Activated CD4-positive, alpha-beta T cell treated with anti-CD3 and anti-CD28 coated beads for 36 hours (primary cell): ENCODE data around the gene CD72. TPM values are rescaled to one million over a fixed set of nuclear protein-coding genes. Genes with fewer than 3 reads are reported as not detected.
"Not testable (repeated sequence)": the region's sequence is repeated elsewhere in the genome, so short reads cannot be mapped to it uniquely, and the experiment has no call there.

ENCODE experiments used
- ATAC-seq: fragments of 200-7000 bp; cut with Tn5 transposase; one replicate; pipeline ENCODE4 v1.10.0; 2021; ENCODE audit warnings: mild to moderate bottlenecking, moderate library complexity
- CTCF ChIA-PET: fragments of 350-600 bp; sonication (Branson Sonifier 250); formaldehyde crosslinking; loops from one replicate; lab custom pipeline; 2021; ENCODE audit warnings: antibody characterized with exemption; lab: Charles Lee
- POLR2A ChIA-PET: fragments of 350-600 bp; sonication (Branson Sonifier 250); formaldehyde crosslinking; loops from one replicate; lab custom pipeline; 2021; ENCODE audit warnings: antibody characterized with exemption, inconsistent platforms; lab: Charles Lee
- DNase-seq: peaks from one replicate; pipeline ENCODE4 v3.0.0-alpha.2; 2020
- H3K27ac Mint-ChIP-seq: one replicate; pipeline ENCODE4 v1.8.0; 2021; ENCODE audit warnings: mixed read lengths
- H3K27me3 Mint-ChIP-seq: one replicate; pipeline ENCODE4 v1.8.0; 2021; ENCODE audit warnings: mixed read lengths
- H3K36me3 Mint-ChIP-seq: one replicate; pipeline ENCODE4 v1.8.0; 2021; ENCODE audit warnings: low read depth, mixed read lengths
- H3K4me1 Mint-ChIP-seq: one replicate; pipeline ENCODE4 v1.8.0; 2021; ENCODE audit warnings: mixed read lengths
- H3K4me3 Mint-ChIP-seq: one replicate; pipeline ENCODE4 v1.8.0; 2021; ENCODE audit warnings: mild to moderate bottlenecking, moderate library complexity, mixed read lengths
- H3K9me3 Mint-ChIP-seq: one replicate; pipeline ENCODE4 v1.8.0; 2021; ENCODE audit warnings: low read depth, mixed read lengths
- intact Hi-C, 2 experiments: fragments of 100-400 bp; cut with DNase I in 1 of 2; cut with micrococcal nuclease in 1 of 2; formaldehyde crosslinking; loops; one replicate each; pipeline versions ENCODE4 v1.14.2 to v1.15.1; 2022 to 2024; cut with DNase I, micrococcal nuclease
- total RNA-seq, 2 experiments: library from RNA; stranded (reverse); gene quantifications; one replicate each; pipeline ENCODE4 v1.2.3, GENCODE V29; 2021

CD72 gene
- total RNA-seq, 2 experiments from 2014 or later: 6.5 to 8.7 TPM

GRCh38 chr9:35618854-35619799 is 914 bp upstream of the CD72 start:
- ChIA-PET CTCF (interaction anchor here (0.8 to 2.3 kb wide), 10 partner anchors 8 to 571 kb away, joined by 3 to 16 read pairs (median 6); partner anchors contain the start of genes ARHGEF39, CCDC107 and RMRP), POLR2A (interaction anchor here (0.6 kb wide), 1 partner anchor 94 kb away, joined by 4 read pairs; no protein-coding TSS in a partner anchor)
- DNase-seq: peak; percentile 70
- ATAC-seq: peak; percentile 72
- Mint-ChIP-seq H3K9me3 (no peaks in the 10 kb centered on the region), H3K27ac (peak overlapping the region; percentile 87), H3K36me3 (no peaks in the 10 kb centered on the region), H3K4me1 (peaks cover 38% of the 10 kb centered on the region), H3K27me3 (no peaks in the 10 kb centered on the region), H3K4me3 (peak overlapping the region; percentile 77)
- intact Hi-C loops: loop anchor here (1.0 to 5.0 kb wide), 3 partner anchors 38 to 113 kb away; partner anchors contain the start of genes CCDC107 (in 1 of the 2), CREB3 (in 1 of the 2), RMRP (in 1 of the 2) and TLN1 (in 1 of the 2)

GRCh38 chr9:35617548-35617947 is 665 bp downstream of the CD72 start:
- H3K4me3 Mint-ChIP-seq: peak overlapping the region; percentile 77
- CTCF ChIA-PET: interaction anchor here (0.6 to 1.8 kb wide), 14 partner anchors 8 to 924 kb away, joined by 3 to 9 read pairs (median 3); partner anchors contain the start of genes CCDC107, RMRP, TESK1 and TLN1
- H3K36me3 Mint-ChIP-seq: no peaks in the 10 kb centered on the region
- intact Hi-C loops: loop anchor here (1.0 to 5.0 kb wide), 4 partner anchors 13 to 115 kb away; partner anchors contain the start of genes CCDC107 (in 1 of the 2), CREB3 (in 1 of the 2), RMRP (in 1 of the 2) and TLN1 (in 1 of the 2)
- POLR2A ChIA-PET: interaction anchor here (0.7 to 0.9 kb wide), 3 partner anchors 8 to 115 kb away, joined by 3 read pairs; partner anchors contain the start of gene CREB3
- H3K4me1 Mint-ChIP-seq: peaks cover 38% of the 10 kb centered on the region
- DNase-seq (no peak), ATAC-seq (no peak)
- no peaks in the 10 kb centered on the region for H3K9me3 Mint-ChIP-seq
- no peaks in the 10 kb centered on the region for H3K27me3 Mint-ChIP-seq
- peak overlapping the region; percentile 79 for H3K27ac Mint-ChIP-seq

DNA sequence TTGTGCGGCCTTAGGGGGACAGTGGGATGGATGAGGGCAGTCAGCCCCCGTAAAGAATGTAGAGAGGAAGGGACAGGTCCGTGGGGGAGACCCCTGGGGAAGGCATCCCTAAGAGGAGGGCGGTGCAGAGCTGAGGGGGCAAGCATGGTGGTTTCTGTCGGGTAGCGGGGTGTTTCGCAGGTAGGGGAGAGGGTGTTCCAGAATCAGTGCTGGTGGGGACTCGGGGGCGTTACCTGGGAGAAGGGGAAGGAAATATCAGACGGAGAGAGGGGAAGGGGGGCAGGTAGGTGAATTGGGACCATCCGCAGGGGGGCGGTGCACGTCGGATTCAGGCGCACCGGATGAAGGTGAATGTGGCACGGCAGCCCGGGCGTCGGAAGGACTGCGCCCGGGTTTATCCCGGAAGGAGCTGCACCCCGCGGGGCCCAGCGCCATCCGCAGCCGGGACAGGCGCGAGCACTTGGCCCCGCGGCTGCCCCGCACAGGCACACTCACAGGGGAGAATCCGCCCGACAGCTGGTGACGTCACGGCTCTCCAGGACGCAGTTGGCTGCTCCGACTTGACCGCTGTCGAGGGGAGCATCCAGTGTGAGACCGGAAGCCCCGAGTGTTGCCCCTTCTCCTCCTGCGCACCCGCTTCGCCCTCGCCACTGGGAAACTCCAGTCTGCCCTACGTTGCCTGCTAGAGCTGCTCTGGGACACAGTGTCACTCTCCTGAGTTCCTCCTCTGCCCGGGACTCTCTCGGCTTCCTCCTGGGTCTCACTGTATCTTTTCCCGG is 1.3 kb downstream of the CD72 start:
- intact Hi-C loops: loop anchor here (1.0 to 5.0 kb wide), 4 partner anchors 13 to 115 kb away; partner anchors contain the start of genes CCDC107 (in 1 of the 2), CREB3 (in 1 of the 2), RMRP (in 1 of the 2) and TLN1 (in 1 of the 2)
- H3K9me3 Mint-ChIP-seq: no peaks in the 10 kb centered on the region
- POLR2A ChIA-PET: interaction anchor here (0.7 to 0.9 kb wide), 3 partner anchors 9 to 115 kb away, joined by 3 read pairs; partner anchors contain the start of gene CREB3
- DNase-seq (peak; percentile 80), ATAC-seq (peak; percentile 74)
- CTCF ChIA-PET: interaction anchor here (0.6 to 1.8 kb wide), 18 partner anchors 8 to 923 kb away, joined by 3 to 9 read pairs (median 3); partner anchors contain the start of genes CCDC107, RMRP, TESK1 and TLN1
- H3K36me3 Mint-ChIP-seq: no peaks in the 10 kb centered on the region
- H3K27ac Mint-ChIP-seq: peak overlapping the region; percentile 79
- H3K27me3 Mint-ChIP-seq: no peaks in the 10 kb centered on the region
- peak overlapping the region; percentile 77 for H3K4me3 Mint-ChIP-seq
- peaks cover 38% of the 10 kb centered on the region for H3K4me1 Mint-ChIP-seq

GRCh38 chr9:35615981-35616680 is 2.1 kb downstream of the CD72 start:
- intact Hi-C loops: loop anchor here in 1 of 2 experiments (5.0 kb wide), 2 partner anchors 41 to 116 kb away; partner anchors contain the start of genes CCDC107, CREB3, RMRP and TLN1
- peak overlapping the region; percentile 77 for H3K4me3 Mint-ChIP-seq
- H3K36me3 Mint-ChIP-seq: no peaks in the 10 kb centered on the region
- no peaks in the 10 kb centered on the region for H3K27me3 Mint-ChIP-seq
- peak overlapping the region; percentile 52 for H3K27ac Mint-ChIP-seq
- H3K9me3 Mint-ChIP-seq: no peaks in the 10 kb centered on the region
- DNase-seq (no peak), ATAC-seq (no peak)
- H3K4me1 Mint-ChIP-seq: peaks cover 43% of the 10 kb centered on the region
- ChIA-PET CTCF (interaction anchor here (0.5 to 1.8 kb wide), 13 partner anchors 10 to 1476 kb away, joined by 3 to 9 read pairs (median 4); partner anchors contain the start of genes CCDC107, RMRP, TESK1 and TLN1), POLR2A (no interaction called here)

- Mint-ChIP-seq H3K4me3 (no peak overlapping the region), H3K4me1 (peaks cover 20% of the 10 kb centered on the region), H3K9me3 (no peaks in the 10 kb centered on the region), H3K27ac (no peak overlapping the region), H3K27me3 (no peaks in the 10 kb centered on the region), H3K36me3 (no peaks in the 10 kb centered on the region)
- intact Hi-C loops: no loop called here
- ChIA-PET CTCF (interaction anchor here (0.6 to 4.0 kb wide), 7 partner anchors 9 to 81 kb away, joined by 3 to 29 read pairs (median 5); partner anchors contain the start of genes CCDC107 and RMRP), POLR2A (interaction anchor here (1.1 kb wide), 1 partner anchor 123 kb away, joined by 3 read pairs; the partner anchor contains the start of gene RUSC2)
- DNase-seq (no peak), ATAC-seq (no peak)
Measured at GRCh38 chr9:35612843-35613242, 5.4 kb downstream of the CD72 start.

DNA sequence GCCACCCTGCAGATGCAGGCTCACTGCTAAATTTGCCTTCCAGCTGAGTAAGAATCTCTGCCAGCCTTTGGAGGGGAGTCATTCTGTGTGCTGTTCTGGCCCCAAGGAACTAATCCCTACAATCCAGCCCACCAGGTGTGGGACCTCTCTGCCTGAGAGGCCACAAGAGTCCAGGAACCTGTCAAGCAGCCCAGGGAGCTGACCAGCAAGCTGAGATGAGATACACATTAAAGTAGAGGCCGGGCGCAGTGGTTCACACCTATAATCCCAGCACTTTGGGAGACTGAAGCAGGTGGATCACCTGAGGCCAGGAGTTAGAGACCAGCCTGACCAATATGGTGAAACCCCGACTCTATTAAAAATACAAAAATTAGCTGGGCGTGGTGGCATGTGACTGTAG is 6.1 kb downstream of the CD72 start:
- DNase-seq, H3K27me3 Mint-ChIP-seq, H3K4me3 Mint-ChIP-seq, intact Hi-C loops, H3K36me3 Mint-ChIP-seq, H3K9me3 Mint-ChIP-seq, H3K27ac Mint-ChIP-seq, POLR2A ChIA-PET, ATAC-seq: not testable (repeated sequence)
- H3K4me1 Mint-ChIP-seq: peaks cover 14% of the 10 kb centered on the region
- CTCF ChIA-PET: interaction anchor here (0.6 to 4.0 kb wide), 20 partner anchors 8 to 270 kb away, joined by 3 to 29 read pairs (median 4); partner anchors contain the start of genes CCDC107, CREB3, RMRP and RUSC2

DNA sequence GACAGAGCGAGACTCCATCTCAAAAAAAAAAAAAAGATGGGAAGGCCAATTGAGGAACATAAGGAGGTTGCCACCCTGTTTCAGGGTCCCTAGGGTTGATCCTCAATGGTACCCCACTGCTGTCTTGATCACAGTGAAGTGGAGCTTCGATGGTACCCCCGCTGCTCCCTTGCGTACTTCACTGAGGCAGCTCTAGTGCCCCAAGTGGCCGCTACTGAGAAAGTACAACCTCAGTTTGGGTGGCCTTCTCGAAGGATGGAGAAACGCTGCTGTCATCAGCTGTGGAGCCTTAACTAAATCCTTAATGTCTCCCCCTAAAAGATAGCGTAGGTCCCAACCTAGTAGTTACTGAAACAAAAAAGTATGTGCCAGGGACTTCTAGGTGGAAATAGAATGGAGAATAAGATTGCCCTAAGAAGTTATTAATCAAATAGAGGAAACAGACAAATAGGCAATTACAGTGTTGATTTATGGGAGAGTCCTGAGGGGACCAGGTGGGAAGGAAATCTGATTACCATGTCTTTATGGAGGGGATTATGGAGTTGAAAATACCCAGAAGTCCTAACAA is 6.9 kb downstream of the CD72 start:
- intact Hi-C loops: no loop called here
- DNase-seq (peak; percentile 74), ATAC-seq (peak; percentile 96)
- peaks cover 13% of the 10 kb centered on the region for H3K4me1 Mint-ChIP-seq
- H3K27ac Mint-ChIP-seq: no peak overlapping the region
- no peak overlapping the region for H3K4me3 Mint-ChIP-seq
- no peaks in the 10 kb centered on the region for H3K9me3 Mint-ChIP-seq
- no peaks in the 10 kb centered on the region for H3K27me3 Mint-ChIP-seq
- POLR2A ChIA-PET: interaction anchor here (1.1 kb wide), 1 partner anchor 11 kb away, joined by 3 read pairs; no protein-coding TSS in a partner anchor
- H3K36me3 Mint-ChIP-seq: no peaks in the 10 kb centered on the region
- CTCF ChIA-PET: interaction anchor here (0.5 to 4.0 kb wide), 30 partner anchors 9 to 830 kb away, joined by 3 to 29 read pairs (median 4); partner anchors contain the start of genes CCDC107, CREB3, RMRP and RUSC2

GRCh38 chr9:35609820-35610163 is 8.4 kb downstream of the CD72 start:
- Mint-ChIP-seq H3K4me3 (no peak overlapping the region), H3K36me3 (no peaks in the 10 kb centered on the region), H3K9me3 (no peaks in the 10 kb centered on the region), H3K4me1 (peaks cover 15% of the 10 kb centered on the region), H3K27ac (no peak overlapping the region), H3K27me3 (no peaks in the 10 kb centered on the region)
- no peak for DNase-seq
- intact Hi-C loops: loop anchor here in 1 of 2 experiments (10.0 kb wide), 1 partner anchor 945 kb away; the partner anchor contains the start of gene CCL27
- CTCF ChIA-PET: interaction anchor here (1.0 to 3.0 kb wide), 3 partner anchors 55 to 122 kb away, joined by 4 to 16 read pairs (median 9); partner anchors contain the start of genes ARHGEF39, CREB3 and TLN1
- POLR2A ChIA-PET: interaction anchor here (0.5 kb wide), 1 partner anchor 65 kb away, joined by 3 read pairs; no protein-coding TSS in a partner anchor
- no peak for ATAC-seq

DNA sequence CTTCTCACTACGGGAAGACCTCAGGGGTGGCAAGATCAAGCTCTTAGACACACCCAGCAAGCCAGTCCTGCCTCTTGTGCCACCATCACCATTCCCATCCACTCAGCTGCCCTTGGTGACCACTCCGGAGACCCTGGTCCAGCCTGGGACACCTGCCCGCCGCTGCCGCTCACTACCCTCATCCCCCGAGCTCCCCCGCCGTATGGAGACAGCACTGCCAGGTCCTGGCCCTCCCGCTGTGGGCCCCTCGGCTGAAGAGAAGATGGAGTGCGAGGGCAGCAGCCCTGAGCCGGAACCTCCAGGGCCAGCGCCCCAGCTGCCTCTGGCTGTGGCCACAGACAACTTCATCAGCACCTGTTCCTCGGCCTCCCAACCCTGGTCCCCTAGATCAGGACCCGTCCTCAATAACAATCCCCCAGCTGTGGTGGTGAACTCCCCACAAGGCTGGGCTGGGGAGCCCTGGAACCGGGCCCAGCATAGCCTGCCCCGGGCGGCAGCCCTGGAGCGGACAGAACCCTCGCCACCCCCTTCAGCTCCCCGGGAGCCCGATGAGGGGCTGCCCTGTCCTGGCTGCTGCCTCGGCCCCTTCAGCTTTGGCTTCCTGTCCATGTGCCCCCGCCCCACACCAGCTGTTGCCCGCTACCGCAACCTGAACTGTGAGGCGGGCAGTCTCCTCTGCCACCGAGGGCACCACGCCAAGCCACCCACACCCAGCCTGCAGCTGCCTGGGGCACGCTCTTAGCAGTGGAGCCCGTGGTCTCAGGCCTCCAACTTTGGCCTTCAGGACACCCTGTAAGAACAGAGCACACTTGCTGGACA is 9.0 kb downstream of the CD72 start:
- H3K36me3 Mint-ChIP-seq: no peaks in the 10 kb centered on the region
- H3K9me3 Mint-ChIP-seq: no peaks in the 10 kb centered on the region
- no peak for DNase-seq
- CTCF ChIA-PET: interaction anchor here (0.5 to 3.0 kb wide), 5 partner anchors 8 to 122 kb away, joined by 3 to 16 read pairs (median 3); partner anchors contain the start of genes CCDC107, CREB3, RMRP and TLN1
- intact Hi-C loops: loop anchor here in 1 of 2 experiments (10.0 kb wide), 1 partner anchor 944 kb away; the partner anchor contains the start of gene CCL27
- POLR2A ChIA-PET: no interaction called here
- H3K4me3 Mint-ChIP-seq: no peak overlapping the region
- no peaks in the 10 kb centered on the region for H3K27me3 Mint-ChIP-seq
- H3K27ac Mint-ChIP-seq: no peak overlapping the region
- peaks cover 15% of the 10 kb centered on the region for H3K4me1 Mint-ChIP-seq
- no peak for ATAC-seq
